ENCODE measurements around the gene SH3BGRL2.
"Not testable (repeated sequence)": the region's sequence is repeated elsewhere in the genome, so short reads cannot be mapped to it uniquely, and the experiment has no call there.

The SH3BGRL2 gene

DNA sequence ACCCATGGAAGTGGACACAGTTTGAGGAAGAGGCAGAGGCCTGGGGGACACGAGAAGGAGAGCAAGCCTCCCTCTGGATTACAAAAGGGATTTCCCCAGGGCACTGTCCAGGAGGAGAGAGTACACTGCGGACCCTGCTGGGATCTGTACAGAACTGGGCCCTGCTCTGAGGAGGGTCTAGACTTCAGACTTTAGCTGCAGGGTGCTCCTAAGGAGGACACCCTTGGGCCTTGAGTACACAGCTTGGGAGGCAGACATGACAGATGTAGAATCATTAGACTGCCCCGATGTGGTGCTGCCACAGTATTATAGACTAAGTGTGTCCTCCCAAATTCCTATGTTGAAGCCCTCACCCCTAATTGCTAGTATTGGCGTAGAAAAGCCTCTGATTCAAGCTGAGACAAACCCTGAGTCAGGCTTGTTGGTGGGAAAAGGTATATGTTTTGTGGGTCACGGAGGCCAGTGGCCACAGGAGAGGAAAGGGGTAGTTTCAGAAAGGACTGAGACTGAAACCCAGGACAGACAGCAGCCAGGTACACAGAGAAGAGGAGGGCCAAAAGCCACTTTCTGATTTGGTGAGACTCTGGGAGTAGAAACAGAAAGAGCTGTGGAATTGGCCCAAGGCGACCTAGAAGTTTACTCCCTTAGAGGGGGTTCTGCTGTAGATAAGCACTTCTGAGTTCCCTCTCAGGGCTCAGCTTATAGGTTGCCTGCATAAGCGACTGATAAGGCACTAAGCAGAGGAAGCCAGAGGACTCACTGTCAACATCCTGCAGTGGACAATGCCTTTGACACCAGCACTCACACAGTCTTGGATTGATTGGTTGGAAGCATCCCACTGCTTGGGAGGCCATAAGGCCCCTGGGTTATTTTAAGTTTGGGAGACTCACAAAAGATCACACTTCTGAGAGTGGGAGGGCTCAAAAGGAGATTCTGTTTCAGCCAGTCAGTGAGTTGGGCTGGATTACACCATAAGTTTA is 16.5 kb upstream of the SH3BGRL2 start:
- DNase-seq, result peak; percentile 63

DNA sequence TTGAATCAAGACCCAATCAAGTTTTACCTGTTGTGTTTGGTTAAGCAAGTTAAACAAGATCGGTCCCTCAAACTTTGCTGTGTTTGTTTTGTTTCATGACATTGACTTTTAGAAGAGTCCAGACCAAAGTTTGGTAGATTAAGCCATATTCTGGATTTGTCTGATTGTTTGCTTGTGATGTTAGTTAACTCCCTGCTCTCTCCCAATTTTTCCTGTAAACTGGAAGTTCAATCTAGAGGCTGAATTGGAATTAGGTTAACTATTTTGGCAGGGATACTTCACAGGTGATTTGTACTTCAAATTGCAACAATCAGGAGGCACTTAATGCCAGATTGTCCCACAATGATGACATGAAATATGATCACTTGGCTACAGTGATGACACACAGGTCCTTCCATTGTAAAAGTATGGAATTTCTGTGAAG is 13.6 kb upstream of the SH3BGRL2 start:
- DNase-seq, result no peak

DNA sequence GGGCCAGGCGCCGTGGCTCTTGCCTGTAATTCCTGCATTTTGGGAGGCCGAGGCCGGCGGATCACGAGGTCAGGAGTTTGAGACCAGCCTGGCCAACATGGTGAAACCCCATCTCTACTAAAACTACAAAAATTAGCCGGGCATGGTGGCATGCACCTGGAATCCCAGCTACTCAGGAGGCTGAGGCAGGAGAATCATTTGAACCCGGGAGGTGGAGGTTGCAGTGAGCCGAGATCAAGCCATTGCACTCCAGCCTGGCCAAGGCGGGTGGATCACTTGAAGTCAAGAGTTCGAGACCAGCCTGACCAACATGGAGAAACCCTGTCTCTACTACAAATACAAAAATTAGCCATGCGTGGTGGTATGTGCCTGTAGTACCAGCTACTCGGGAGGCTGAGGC is 12.7 kb upstream of the SH3BGRL2 start:
- not testable (repeated sequence) for DNase-seq

DNA sequence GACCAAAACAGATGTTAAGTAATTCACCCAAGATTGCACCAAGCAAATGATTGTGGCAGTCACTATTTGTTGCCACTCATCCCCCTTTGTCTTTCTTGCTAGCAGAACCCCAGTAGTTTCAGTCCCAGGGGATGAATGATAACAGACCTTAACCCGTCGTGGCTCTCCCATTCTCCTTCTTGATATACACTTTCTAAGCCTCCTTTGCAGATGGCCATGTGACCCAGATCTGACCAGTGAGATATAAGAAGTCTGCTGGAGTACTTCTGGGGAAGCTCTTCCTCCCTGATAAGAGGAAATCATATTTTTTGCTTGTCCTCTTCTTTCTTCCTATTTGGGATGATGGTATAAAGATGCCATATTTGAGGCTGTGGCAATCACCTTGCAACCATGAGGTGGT is 9.6 kb upstream of the SH3BGRL2 start:
- no peak for DNase-seq

DNA sequence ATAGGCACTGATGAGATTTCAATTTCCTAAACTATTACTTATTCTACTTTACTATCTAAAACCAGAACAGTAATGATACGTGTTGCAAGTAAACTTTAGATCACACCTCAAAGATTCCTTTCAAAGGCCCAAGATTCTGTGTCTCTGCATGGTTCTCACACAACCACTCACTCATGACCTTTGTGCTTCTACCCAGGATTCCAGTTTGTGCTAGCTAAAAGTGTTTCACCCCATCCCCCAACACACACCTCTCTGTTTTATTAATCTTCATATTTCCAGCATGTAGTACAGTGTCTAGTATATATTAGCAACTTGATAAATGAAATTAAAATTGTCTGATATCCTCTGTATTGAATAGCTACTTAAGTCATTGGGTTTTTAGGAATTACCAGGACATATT is 8.8 kb upstream of the SH3BGRL2 start:
- no peak for DNase-seq

DNA sequence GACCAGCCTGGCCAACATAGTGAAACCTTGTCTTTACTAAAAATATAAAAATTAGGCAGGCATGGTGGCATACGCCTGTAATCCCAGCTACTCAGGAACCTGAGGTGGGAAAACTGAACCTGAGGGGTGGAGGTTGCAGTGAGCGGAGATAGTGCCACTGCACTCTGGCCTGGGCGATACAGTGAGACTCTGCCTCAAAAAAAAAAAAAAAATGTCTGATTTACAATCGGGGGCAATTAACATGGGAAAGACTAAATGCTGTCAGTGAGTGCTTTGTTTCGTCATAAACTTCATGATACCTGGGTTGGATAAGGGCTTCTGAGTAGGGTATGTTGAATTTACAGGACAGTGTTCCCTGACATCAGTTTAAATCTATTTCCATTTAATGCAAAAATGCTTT is 8.0 kb upstream of the SH3BGRL2 start:
- DNase-seq, result no peak

DNA sequence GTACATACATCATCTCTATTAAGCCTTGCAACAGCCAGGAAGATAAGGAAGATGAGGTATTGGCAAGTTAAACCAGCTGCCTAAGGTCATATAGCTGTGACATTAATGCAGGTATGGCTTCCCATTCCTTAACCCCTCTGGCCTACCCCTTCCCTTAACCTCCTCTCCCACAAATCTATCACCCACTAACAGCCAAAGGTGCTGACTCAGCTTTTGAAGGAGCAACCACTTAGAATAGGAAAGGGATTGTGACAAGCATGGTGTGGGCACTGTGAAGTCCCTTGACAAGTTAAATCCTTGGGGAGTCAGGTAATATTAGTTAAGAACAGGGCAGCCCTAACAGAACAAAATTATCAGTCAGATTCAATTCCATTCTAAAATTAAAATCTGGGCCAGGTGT is 5.4 kb upstream of the SH3BGRL2 start:
- no peak for DNase-seq

DNA sequence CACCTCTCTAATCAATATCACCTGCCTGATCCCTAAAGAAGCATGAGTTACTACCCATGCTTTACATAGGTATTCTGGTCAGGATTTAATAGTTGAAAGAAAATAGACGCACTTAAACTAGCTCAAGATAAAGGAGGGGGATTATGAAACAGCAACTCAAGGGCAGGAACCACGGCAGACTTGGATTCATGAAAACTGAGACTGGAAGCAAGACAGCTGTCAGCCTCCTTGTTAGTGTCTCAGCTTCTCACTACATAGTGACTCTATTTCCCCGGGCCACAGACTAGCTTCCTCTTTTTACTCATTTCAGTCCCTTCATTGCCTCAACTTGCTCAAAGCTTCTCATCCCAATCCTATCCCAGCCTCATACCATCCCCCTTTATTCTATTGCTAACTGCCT is 4.3 kb upstream of the SH3BGRL2 start:
- no peak for DNase-seq

DNA sequence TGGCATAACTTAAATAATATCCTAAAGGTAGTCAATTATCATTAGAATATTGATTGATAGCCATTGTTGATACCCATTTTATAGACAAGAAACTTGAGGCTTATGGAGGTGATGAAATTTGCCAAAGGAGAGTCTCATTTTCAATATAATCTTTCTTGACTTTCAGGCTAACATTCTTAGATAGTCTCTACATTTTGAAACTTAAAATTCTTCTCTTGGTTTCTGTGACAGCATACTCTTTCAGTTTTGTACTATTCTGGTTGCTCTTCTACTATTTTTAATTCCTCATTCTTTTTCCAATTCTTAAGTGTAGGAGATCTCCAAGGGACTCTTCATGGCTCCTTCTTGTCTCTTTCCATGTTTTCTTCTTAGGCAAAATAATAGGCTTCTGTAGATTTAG is 3.7 kb upstream of the SH3BGRL2 start:
- no peak for DNase-seq

DNA sequence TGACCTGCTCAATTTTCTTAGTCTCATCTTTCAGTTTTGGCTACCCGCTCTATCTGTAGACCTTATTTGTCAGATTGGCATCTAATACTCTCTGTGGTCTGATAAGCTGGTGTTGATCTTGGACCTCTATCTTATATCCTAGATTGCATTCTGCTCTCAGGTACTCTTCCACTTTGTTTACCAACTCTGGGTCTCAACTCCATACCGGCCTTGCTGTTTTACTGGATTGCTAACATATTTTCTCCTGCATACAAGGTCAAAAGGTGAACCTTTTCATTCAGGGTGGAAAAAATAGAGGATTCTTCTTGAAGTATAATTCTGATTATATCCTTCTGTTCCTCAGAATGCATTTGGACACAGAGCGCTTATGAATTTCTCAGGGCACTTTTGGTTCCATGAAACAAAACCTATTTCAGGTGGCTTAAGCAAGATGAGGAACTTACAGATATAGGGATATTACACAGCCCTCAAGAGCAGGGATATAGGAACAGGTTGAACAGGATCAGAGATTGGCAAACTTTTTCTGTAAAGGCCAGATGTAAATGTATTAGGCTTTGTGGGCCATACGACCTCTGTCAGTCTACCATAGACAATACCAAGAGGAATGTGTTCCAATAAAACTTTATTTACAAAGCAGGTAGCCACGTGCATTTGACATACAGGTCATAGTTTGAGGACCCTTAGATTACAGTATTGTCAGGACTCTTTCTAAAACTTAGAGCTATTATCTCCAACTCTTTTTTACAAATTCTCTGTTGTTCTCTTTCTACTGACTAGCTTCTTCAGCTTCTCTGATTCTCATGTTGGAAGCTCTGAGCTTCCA is 2.5 kb upstream of the SH3BGRL2 start:
- DNase-seq, result no peak

DNA sequence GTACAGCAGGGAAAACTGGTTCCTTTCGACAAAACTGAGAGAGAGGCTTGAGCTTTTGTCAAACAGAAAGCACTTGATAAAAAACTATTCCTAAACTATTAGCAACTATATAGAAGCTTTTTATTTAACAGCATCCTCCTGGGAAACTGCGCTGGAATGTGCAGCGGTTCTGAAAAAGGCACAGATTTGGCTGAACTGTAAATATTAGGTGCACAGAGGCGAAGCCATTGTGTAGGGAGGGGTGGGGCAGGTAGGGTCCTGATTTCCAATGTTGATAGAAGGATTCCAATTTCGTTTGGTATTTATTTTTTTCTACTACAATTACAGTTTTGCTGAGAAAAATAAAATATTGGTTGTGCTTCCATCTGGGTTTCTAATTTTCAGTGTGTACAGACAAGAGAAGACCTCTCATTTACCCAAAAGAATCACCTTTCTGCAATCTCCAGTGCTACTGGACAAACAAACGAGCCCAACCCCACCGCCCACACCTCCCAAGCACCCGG is 698 bp upstream of the SH3BGRL2 start:
- DNase-seq, result no peak

DNA sequence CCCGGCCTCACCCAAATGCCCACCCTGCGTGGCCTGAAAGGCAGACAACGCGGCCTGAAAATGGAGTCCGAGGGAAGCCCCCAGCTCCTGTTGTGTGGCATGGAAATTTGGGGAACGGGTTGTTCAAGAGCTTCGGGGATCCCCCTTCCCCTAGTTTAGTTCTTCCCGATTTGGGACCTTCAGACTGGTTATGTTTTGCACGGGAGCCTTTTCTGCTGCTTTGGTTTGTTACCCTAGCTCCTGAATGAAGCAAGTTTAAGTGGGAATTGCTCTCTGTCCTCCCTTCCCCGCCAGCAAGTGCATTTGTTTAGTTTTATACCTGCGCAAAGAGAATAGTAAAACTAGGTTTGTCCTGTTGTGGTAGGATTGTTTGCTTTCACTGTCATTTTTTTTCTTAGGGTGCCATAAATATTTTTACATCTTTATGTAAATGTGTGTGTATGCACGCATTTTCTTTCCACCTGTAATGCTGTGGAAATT is 604 bp downstream of the SH3BGRL2 start:
- no peak for DNase-seq

DNA sequence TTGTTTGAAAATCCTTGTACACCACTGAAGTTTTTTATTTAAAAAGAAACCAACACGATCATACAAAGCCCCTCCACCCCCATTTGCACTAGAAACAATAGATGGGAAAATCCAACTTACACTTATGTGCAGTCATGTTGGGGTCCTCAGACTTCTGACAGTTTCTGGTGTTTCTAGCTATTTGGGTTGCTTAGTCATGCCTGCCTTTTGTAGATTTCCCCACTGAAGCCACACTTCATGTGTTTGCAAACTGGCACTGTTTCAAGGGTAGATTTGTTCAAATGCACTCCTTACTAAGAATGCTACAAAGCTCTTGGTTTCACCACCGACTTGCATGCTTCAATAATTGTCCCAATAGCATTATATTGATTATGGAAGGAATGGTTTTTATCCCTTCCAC is 1.5 kb downstream of the SH3BGRL2 start:
- no peak for DNase-seq

DNA sequence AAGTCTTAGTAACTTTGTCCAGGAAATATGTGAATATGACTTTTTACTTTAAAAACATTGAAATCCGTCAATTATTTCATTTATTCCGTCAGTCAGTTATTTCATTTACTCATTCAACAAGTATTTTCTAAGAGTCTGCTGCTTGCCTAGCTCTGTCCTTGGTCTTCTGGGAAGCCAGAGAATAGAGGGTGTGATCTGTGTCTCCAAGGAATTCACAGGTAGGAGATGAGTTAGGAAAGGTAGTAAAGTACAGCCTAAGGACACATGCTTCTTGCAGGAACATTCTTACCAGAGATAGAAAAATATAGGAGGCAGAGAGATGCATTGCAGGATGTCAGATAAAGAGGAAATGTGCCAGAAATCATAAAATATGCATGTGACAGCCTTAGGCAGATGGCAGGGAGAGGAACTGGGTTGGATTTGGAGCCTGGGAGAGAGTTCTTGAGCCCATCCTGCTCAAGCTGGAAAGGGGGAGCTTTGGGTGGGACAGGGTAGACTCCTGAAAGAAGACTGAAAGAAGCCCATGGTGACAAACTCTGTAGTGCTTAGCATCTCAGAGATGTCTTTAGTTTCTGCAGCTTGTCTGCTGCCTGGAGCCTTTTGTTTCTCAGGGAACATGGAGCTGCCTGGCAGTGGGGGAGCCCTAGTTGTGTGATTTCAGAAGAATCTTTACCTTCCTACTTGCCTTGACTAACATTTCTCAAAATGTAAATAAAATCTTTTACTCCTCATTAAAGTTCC is 3.5 kb downstream of the SH3BGRL2 start:
- no peak for DNase-seq

DNA sequence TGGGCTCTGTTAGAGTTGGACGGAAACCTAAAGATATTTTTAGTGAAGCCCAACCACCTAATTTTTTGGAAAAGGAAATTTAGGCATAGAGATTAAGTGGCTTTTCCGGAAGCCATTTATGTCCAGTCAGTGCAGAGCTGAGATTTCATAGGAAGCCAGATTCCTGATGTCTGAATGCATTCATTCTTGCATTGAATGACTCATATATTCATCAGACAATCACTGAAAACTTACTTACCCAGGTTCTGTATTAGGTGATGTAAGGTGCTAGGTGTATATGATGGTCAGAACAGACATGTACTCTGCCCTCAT is 4.1 kb downstream of the SH3BGRL2 start:
- no peak for DNase-seq

DNA sequence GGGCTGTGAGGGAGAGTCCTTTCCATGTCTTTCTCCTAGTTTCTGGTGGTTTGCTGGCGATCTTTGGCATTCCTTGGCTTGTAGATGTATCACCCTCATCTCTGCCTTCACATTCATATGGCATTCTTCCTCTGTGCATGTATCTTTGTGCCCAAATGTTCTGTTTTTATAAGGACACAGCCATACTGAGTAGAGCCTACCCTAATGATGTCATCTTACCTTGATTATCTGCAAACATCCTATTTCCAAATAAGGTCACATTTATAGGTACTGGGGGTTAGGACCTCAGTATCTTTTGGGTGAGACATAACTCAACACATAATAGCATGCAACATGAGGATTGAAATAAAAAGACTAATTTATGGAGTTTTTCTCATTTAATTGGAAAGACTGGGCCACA is 5.5 kb downstream of the SH3BGRL2 start:
- no peak for DNase-seq

DNA sequence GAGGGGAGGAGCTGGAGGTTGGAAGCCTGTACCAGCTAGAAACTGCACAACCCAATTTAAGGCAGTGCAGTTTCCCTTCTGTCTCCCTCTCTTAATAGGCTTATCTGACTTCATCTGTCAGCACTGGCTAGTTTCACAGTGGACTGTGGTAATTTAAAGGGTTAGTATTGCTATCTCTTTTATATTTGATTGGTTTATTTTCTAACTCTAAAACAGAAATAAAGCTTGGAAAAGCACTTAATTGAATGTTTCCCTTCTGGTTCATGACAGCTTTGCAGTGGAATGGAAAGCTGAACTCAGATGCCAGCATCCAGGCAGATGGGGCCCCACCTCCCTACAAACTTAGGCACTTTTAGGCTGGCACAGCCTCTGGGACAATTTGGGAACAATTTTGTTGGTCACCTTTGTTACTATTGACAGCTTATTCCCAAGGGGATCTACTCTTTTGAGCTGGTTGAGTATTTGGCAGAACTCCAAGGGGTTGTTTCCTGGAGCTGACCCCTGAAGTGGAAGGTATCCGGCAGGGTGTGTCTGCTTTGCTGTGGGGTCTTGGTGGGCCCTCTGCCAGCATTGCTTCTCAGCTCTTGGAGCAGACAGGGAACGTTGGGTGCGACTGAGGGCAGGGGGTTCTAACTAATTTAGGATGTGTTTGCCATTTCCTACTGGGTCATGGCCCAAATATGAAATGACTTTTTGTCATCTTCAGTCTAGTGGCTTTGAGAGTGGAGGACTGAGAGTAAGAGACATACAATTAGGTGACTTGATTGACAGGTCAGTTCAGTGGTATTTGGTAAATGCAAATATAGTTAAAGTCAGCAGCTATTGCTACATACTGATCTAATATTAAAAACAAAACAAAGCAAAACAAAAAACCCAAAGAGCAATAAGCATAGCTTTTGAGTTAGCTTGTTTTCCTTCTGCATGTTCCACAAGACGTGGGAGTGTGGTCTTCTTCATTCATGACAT is 9.3 kb downstream of the SH3BGRL2 start:
- DNase-seq, result no peak

DNA sequence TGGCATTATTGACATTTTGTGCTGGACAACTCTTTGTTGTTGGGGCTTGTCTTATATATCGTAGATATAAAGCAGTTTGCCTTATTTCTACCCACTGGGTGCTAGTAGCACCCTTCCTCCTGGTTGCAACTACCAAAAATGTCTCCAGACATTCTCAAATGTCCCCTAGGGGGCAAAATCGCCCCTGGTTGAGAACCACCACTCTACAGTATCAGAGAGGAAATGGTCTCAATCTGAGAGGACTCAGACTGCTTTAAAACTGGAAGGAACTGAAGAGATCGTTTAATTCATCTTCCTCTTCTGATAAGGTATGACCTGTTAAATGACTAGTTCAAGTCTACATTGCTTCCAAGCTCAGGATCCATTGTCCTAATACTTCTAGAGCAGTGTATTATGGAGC is 14.9 kb downstream of the SH3BGRL2 start:
- DNase-seq, result no peak

DNA sequence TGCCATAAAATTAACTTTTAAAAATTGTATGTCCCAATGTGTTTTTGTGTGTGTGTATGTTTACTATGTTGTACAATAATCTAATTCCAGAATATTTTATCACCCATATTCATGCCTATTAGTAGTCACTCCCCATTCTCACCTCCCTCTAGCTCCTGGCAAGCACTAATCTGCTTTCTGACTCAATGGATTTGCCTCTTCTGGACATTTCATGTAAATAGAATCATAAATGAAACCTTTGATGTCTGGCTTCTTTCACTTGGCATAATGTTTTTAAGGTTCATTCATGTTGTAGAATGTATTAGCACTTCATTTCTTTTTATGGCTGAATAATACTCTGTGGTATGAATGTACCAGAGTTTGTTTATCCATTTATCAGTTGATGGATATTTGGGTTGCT is 15.4 kb downstream of the SH3BGRL2 start:
- no peak for DNase-seq

DNA sequence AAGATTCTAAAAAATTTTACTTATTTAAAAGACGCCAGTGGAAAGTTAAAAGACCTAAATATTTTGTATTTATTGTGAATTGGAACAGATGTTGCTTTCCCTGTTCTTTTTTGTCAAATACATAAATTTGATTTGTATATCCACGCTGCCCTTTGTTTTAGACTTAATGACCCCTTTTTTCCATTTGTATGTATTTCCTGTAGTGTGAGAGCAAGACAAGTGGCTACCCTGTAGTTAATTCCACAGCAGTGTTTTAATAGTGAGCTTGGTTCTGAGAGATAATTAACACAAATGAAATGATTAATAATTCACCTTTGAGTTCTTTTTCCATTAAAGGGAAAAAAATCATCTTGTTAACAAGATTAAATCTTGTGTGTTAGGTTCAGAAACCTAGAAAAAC is 16.6 kb downstream of the SH3BGRL2 start:
- no peak for DNase-seq

DNA sequence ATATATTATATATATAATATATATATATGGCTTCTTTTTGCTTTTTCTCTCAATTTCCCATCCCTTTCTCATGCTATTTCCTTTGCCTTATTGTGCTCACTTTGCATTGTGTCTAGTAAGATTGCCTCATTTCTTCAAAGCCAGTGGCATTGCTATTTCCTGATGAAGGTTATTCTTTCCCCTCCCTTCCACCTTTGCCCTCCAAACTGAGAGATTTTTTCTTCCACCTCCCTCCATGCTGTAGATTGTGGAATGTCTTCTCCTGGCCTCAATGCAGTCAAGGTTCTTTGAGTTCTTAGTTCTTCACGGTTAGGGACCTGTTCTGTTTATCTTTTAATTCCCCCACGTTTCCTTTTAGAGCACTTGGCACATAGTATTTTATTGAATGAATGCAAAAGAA is 17.2 kb downstream of the SH3BGRL2 start:
- no peak for DNase-seq

DNA sequence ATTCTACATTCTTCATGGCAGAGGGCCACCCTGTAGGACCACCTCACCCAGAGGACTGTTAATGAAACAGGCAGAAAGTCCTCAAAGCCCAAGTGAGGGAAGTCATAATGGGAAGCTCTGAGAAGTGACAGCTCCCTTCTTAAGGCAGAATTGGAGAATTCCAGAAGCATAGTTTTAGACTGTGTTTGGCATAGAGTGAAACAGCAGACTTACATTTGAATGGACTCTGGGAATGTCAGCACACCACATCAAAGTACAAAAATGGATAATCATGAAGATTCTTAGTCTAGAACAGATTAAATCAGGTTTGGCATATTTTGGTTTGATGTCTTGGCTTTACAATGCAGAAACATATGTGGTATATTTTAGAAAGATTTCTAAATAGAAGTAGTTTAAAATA is 17.9 kb downstream of the SH3BGRL2 start:
- DNase-seq, result no peak
